HEK293 (cell line): ENCODE measurements around the gene SMIM27.

Experiments used
- CTCF ChIA-PET: fragments of 350-600 bp; formaldehyde crosslinking; extraction: SDS; loops from one replicate; lab custom pipeline; 2021; ENCODE audit warnings: antibody characterized with exemption; lab: Yijun Ruan, JAX
- POLR2A ChIA-PET: fragments of 300-600 bp; formaldehyde crosslinking; extraction: SDS; loops from one replicate; lab custom pipeline; 2020; ENCODE audit warnings: antibody characterized with exemption, inconsistent platforms; lab: Yijun Ruan, JAX
- H3K27ac ChIP-seq: fragments of 200-500 bp; sonication (Bioruptor generic); 2 replicates; pipeline ENCODE4 v1.5.1; 2014; ENCODE audit warnings: low read depth, low read length, control low read depth, inconsistent platforms; ENCODE audit errors: extremely low read depth
- H3K36me3 ChIP-seq, 2 experiments: fragments of 200-500 bp in 1 of 2; sonication (Bioruptor generic) in 1 of 2; 1 replicate in 1 of 2; 2 replicates in 1 of 2; pipeline ENCODE4 v1.5.1; 2014 to 2017; ENCODE audit warnings: inconsistent platforms in 2 of 2, low read length in 2 of 2; ENCODE audit not compliant: control insufficient read depth in 2 of 2, insufficient read depth in 1 of 2
- H3K4me1 ChIP-seq: fragments of 200-500 bp; sonication (Bioruptor generic); 2 replicates; pipeline ENCODE4 v1.5.1; 2014; ENCODE audit warnings: mild to moderate bottlenecking, low read length, inconsistent platforms; ENCODE audit not compliant: control insufficient read depth, insufficient read depth
- H3K4me3 ChIP-seq: 2 replicates; pipeline ENCODE4 v1.5.1; 2011; ENCODE audit warnings: low read depth, mild to moderate bottlenecking, control low read depth, low read length, moderate library complexity
- H3K9me3 ChIP-seq: fragments of 200-500 bp; sonication (Bioruptor generic); 2 replicates; pipeline ENCODE4 v1.5.1; 2014; ENCODE audit warnings: low read depth, low read length, inconsistent platforms; ENCODE audit not compliant: control insufficient read depth, insufficient read depth
- SP7 ChIP-seq: fragments of 450-650 bp; formaldehyde crosslinking; IDR thresholded peaks from 2 replicates; pipeline ENCODE4 v1.5.1; 2016; ENCODE audit warnings: missing biosample characterization, missing genetic modification characterization
- TCF7L2 ChIP-seq: IDR thresholded peaks from 2 replicates; pipeline ENCODE4 v1.6.1; 2011; ENCODE audit warnings: low read depth, mild to moderate bottlenecking, inconsistent platforms, low read length, moderate library complexity, borderline replicate concordance
- TSHZ1 ChIP-seq: fragments of 450-650 bp; formaldehyde crosslinking; IDR thresholded peaks from 2 replicates; pipeline ENCODE4 v1.5.1; 2016; ENCODE audit warnings: missing biosample characterization, missing genetic modification characterization, borderline replicate concordance
- ZNF169 ChIP-seq: fragments of 450-650 bp; formaldehyde crosslinking; IDR thresholded peaks from 2 replicates; pipeline ENCODE4 v1.5.1; 2016; ENCODE audit warnings: missing biosample characterization, missing genetic modification characterization
- ZNF174 ChIP-seq: fragments of 450-650 bp; formaldehyde crosslinking; IDR thresholded peaks from 2 replicates; pipeline ENCODE4 v1.5.0; 2017; ENCODE audit warnings: missing biosample characterization, mild to moderate bottlenecking, missing genetic modification characterization
- ZNF335 ChIP-seq: fragments of 450-650 bp; formaldehyde crosslinking; conservative IDR thresholded peaks from 2 replicates; pipeline ENCODE4 v1.5.1; 2016; ENCODE audit warnings: missing biosample characterization, missing genetic modification characterization
- ZNF366 ChIP-seq: fragments of 450-650 bp; formaldehyde crosslinking; conservative IDR thresholded peaks from 2 replicates; pipeline ENCODE4 v1.5.1; 2016; ENCODE audit warnings: missing biosample characterization, missing genetic modification characterization
- TF ChIP-seq, protein P1 (sequence below): fragments of 450-650 bp; formaldehyde crosslinking; IDR thresholded peaks from 2 replicates; pipeline ENCODE4 v1.5.1; 2016; ENCODE audit warnings: missing biosample characterization, missing genetic modification characterization
- TF ChIP-seq, protein P2 (sequence below): fragments of 450-650 bp; formaldehyde crosslinking; IDR thresholded peaks from 2 replicates; pipeline ENCODE4 v1.5.1; 2016; ENCODE audit warnings: missing biosample characterization, missing genetic modification characterization
- TF ChIP-seq, protein P3 (sequence below): fragments of 450-650 bp; formaldehyde crosslinking; IDR thresholded peaks from 2 replicates; pipeline ENCODE4 v1.5.1; 2017; ENCODE audit warnings: missing biosample characterization, missing genetic modification characterization
- TF ChIP-seq, protein P4 (sequence below): fragments of 450-650 bp; formaldehyde crosslinking; IDR thresholded peaks from 2 replicates; pipeline ENCODE4 v1.5.1; 2016; ENCODE audit warnings: missing biosample characterization, missing genetic modification characterization

SMIM27 gene

GRCh38 chr9:32526041-32526706 lies 26.0 kb upstream of the SMIM27 start, which contains the start of gene RIGI (continued):
- peak; percentile 90 for TF ChIP-seq ZNF335
- TF ChIP-seq, protein P1, sequence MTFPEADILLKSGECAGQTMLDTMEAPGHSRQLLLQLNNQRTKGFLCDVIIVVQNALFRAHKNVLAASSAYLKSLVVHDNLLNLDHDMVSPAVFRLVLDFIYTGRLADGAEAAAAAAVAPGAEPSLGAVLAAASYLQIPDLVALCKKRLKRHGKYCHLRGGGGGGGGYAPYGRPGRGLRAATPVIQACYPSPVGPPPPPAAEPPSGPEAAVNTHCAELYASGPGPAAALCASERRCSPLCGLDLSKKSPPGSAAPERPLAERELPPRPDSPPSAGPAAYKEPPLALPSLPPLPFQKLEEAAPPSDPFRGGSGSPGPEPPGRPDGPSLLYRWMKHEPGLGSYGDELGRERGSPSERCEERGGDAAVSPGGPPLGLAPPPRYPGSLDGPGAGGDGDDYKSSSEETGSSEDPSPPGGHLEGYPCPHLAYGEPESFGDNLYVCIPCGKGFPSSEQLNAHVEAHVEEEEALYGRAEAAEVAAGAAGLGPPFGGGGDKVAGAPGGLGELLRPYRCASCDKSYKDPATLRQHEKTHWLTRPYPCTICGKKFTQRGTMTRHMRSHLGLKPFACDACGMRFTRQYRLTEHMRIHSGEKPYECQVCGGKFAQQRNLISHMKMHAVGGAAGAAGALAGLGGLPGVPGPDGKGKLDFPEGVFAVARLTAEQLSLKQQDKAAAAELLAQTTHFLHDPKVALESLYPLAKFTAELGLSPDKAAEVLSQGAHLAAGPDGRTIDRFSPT (tag by site-specific recombination), result peak; percentile 35; the same call in 1 of the 2 replicates
- TF ChIP-seq ZNF174 (tag by site-specific recombination), result no peak
- TF ChIP-seq, protein P2, sequence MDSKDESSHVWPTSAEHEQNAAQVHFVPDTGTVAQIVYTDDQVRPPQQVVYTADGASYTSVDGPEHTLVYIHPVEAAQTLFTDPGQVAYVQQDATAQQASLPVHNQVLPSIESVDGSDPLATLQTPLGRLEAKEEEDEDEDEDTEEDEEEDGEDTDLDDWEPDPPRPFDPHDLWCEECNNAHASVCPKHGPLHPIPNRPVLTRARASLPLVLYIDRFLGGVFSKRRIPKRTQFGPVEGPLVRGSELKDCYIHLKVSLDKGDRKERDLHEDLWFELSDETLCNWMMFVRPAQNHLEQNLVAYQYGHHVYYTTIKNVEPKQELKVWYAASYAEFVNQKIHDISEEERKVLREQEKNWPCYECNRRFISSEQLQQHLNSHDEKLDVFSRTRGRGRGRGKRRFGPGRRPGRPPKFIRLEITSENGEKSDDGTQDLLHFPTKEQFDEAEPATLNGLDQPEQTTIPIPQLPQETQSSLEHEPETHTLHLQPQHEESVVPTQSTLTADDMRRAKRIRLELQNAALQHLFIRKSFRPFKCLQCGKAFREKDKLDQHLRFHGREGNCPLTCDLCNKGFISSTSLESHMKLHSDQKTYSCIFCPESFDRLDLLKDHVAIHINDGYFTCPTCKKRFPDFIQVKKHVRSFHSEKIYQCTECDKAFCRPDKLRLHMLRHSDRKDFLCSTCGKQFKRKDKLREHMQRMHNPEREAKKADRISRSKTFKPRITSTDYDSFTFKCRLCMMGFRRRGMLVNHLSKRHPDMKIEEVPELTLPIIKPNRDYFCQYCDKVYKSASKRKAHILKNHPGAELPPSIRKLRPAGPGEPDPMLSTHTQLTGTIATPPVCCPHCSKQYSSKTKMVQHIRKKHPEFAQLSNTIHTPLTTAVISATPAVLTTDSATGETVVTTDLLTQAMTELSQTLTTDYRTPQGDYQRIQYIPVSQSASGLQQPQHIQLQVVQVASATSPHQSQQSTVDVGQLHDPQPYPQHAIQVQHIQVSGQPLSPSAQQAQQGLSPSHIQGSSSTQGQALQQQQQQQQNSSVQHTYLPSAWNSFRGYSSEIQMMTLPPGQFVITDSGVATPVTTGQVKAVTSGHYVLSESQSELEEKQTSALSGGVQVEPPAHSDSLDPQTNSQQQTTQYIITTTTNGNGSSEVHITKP (tag by site-specific recombination), result peak; percentile 65
- TF ChIP-seq SP7 (tag by site-specific recombination), result peak; percentile 53
- TF ChIP-seq, protein P3, sequence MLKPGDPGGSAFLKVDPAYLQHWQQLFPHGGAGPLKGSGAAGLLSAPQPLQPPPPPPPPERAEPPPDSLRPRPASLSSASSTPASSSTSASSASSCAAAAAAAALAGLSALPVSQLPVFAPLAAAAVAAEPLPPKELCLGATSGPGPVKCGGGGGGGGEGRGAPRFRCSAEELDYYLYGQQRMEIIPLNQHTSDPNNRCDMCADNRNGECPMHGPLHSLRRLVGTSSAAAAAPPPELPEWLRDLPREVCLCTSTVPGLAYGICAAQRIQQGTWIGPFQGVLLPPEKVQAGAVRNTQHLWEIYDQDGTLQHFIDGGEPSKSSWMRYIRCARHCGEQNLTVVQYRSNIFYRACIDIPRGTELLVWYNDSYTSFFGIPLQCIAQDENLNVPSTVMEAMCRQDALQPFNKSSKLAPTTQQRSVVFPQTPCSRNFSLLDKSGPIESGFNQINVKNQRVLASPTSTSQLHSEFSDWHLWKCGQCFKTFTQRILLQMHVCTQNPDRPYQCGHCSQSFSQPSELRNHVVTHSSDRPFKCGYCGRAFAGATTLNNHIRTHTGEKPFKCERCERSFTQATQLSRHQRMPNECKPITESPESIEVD (tag by site-specific recombination), result no peak
- TF ChIP-seq, protein P4, sequence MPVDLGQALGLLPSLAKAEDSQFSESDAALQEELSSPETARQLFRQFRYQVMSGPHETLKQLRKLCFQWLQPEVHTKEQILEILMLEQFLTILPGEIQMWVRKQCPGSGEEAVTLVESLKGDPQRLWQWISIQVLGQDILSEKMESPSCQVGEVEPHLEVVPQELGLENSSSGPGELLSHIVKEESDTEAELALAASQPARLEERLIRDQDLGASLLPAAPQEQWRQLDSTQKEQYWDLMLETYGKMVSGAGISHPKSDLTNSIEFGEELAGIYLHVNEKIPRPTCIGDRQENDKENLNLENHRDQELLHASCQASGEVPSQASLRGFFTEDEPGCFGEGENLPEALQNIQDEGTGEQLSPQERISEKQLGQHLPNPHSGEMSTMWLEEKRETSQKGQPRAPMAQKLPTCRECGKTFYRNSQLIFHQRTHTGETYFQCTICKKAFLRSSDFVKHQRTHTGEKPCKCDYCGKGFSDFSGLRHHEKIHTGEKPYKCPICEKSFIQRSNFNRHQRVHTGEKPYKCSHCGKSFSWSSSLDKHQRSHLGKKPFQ (tag by site-specific recombination), result peak; percentile 46; the same call in 1 of the 2 replicates
- TF ChIP-seq ZNF366, result peak; percentile 30; the same call in 1 of the 2 replicates
- no peak for TF ChIP-seq TSHZ1 (tag by site-specific recombination)

DNA sequence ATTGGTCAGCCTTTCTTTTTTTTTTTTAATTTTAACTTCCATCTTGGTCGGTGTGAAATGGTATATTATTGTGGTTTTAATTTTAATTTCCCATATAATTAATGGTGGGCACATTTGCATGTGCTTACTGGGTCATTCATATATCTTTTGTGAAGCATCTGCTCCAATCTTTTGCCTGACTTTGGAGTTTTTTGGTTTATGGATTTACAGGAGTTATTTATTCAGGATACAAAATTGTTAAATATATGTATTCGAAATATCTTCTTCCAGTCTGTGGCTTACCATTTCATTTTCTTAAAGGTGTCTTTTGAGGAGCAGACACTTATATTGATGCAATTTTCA lies 25.4 kb upstream of the SMIM27 start:
- H3K4me1 ChIP-seq, result peaks cover 4% of the 10 kb centered on the region; the same call in 1 of the 2 replicates
- ChIA-PET CTCF (interaction anchor here (0.6 to 9.6 kb wide), 28 partner anchors 10 to 1406 kb away, joined by 3 to 130 read pairs (median 5); partner anchors contain the start of genes ACO1, NDUFB6, SMIM27 and TOPORS), POLR2A (interaction anchor here (0.9 to 2.8 kb wide), 8 partner anchors 12 to 498 kb away, joined by 3 to 36 read pairs (median 10); partner anchors contain the start of genes ACO1, DNAJA1 and SMIM27)
- H3K27ac ChIP-seq, result peak overlapping the region; percentile 69
- peak overlapping the region; percentile 24 for H3K4me3 ChIP-seq
- TF ChIP-seq TCF7L2 (0 out of 2 replicates have a peak, but pooled peaks have one; percentile 2), ZNF169 (tag by site-specific recombination) (no peak), ZNF335 (peak; percentile 2)
- H3K36me3 ChIP-seq, result no peaks in the 10 kb centered on the region; a peak in 1 of 3 replicates
- H3K9me3 ChIP-seq, result no peaks in the 10 kb centered on the region
